MCF 10A (cell line): ENCODE measurements around the gene HYAL4. TPM values are rescaled to one million over a fixed set of nuclear protein-coding genes. Genes with fewer than 3 reads are reported as not detected.

Experiments
- BruUV-seq: library from RNA; stranded (reverse); fragments of 400-500 nt; replicated peaks from 2 replicates; lab custom pipeline; 2021; lab: Mats Ljungman, UMichigan
- CTCF ChIA-PET: fragments of 300-600 bp; sonication (Branson Sonifier 250); formaldehyde crosslinking; extraction: SDS; loops from one replicate; lab custom pipeline; 2021; ENCODE audit warnings: antibody characterized with exemption, inconsistent platforms; lab: Yijun Ruan, JAX
- POLR2A ChIA-PET: fragments of 300-600, 350-650 bp; sonication (Branson Sonifier 250); formaldehyde crosslinking; extraction: SDS; loops from one replicate; lab custom pipeline; 2020; ENCODE audit warnings: antibody characterized with exemption, inconsistent platforms; lab: Yijun Ruan, JAX
- DNase-seq: peaks from one replicate; pipeline ENCODE4 v3.0.0-alpha.2; 2018; ENCODE audit not compliant: unreplicated experiment
- H3K27ac Mint-ChIP-seq: one replicate; pipeline ENCODE4 v1.8.0; 2022; ENCODE audit warnings: mild to moderate bottlenecking, low read depth, mixed read lengths; ENCODE audit not compliant: unreplicated experiment
- H3K27me3 Mint-ChIP-seq: one replicate; pipeline ENCODE4 v1.8.0; 2022; ENCODE audit warnings: mixed read lengths; ENCODE audit not compliant: insufficient read depth, unreplicated experiment
- H3K36me3 Mint-ChIP-seq: one replicate; pipeline ENCODE4 v1.8.0; 2022; ENCODE audit warnings: mild to moderate bottlenecking, moderate library complexity, mixed read lengths; ENCODE audit not compliant: insufficient read depth, unreplicated experiment
- H3K4me1 Mint-ChIP-seq: one replicate; pipeline ENCODE4 v1.8.0; 2022; ENCODE audit warnings: mixed read lengths; ENCODE audit not compliant: insufficient read depth, unreplicated experiment
- H3K4me3 Mint-ChIP-seq: one replicate; pipeline ENCODE4 v1.8.0; 2022; ENCODE audit warnings: mild to moderate bottlenecking, moderate library complexity, mixed read lengths; ENCODE audit not compliant: unreplicated experiment
- H3K9me3 Mint-ChIP-seq: one replicate; pipeline ENCODE4 v1.8.0; 2022; ENCODE audit warnings: mixed read lengths; ENCODE audit not compliant: unreplicated experiment
- CTCF ChIP-seq: fragments of 200-600 bp; IDR thresholded peaks from one replicate; pipeline ENCODE4 v1.8.0; 2022; ENCODE audit warnings: antibody characterized with exemption, mild to moderate bottlenecking; ENCODE audit not compliant: unreplicated experiment
- intact Hi-C: fragments of 100-400 bp; cut with micrococcal nuclease; formaldehyde crosslinking; loops from 2 replicates; pipeline ENCODE4 v1.14.1; 2022
- total RNA-seq: library from RNA; stranded (reverse); gene quantifications from 2 replicates; pipeline ENCODE4 v1.2.3, GENCODE V29; 2022

HYAL4 gene
- total RNA-seq, 1 experiment from 2014 or later, result not detected

GRCh38 chr7:123864012-123864411, 19.0 kb downstream of the HYAL4 start:
- no peak for DNase-seq
- TF ChIP-seq CTCF, result no peak
- CTCF ChIA-PET, result interaction anchor here (0.6 to 3.9 kb wide), 16 partner anchors 8 to 497 kb away, joined by 3 to 146 read pairs (median 8); no protein-coding TSS in a partner anchor
- Mint-ChIP-seq H3K4me1 (peaks cover 11% of the 10 kb centered on the region), H3K4me3 (no peak overlapping the region), H3K36me3 (no peaks in the 10 kb centered on the region), H3K27me3 (no peaks in the 10 kb centered on the region), H3K27ac (no peak overlapping the region), H3K9me3 (peaks cover 6% of the 10 kb centered on the region)
- POLR2A ChIA-PET, result interaction anchor here (0.6 to 3.5 kb wide), 4 partner anchors 8 to 255 kb away, joined by 3 to 58 read pairs (median 5); partner anchors contain the start of gene WASL
- intact Hi-C loops, result loop anchor here (2.0 kb wide), 1 partner anchor 283 kb away; no protein-coding TSS in a partner anchor
- no TSS peak for BruUV-seq

DNA sequence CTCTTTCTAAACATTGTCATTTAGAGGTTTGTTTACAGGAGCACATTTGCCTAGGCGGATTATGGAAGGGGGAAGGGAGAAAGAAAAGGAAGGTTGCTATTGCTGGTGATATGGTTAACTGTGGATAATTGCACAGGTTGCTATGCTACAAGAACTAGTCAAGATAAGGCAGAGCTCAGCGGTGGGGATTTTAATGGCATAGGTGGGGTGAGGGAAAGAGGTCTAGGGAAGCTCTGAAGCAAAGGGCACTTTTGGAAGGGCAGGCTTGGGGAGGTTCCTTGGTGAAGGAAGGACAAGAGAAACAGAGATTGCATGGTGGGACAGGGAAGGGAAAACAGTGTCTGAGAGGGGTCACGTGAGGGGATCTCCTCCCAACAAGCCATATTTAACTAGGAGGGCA, 19.5 kb downstream of the HYAL4 start:
- Mint-ChIP-seq H3K27ac (no peak overlapping the region), H3K27me3 (no peaks in the 10 kb centered on the region), H3K9me3 (peaks cover 6% of the 10 kb centered on the region), H3K4me1 (peaks cover 11% of the 10 kb centered on the region), H3K4me3 (no peak overlapping the region), H3K36me3 (no peaks in the 10 kb centered on the region)
- intact Hi-C loops, result loop anchor here (2.0 kb wide), 1 partner anchor 284 kb away; no protein-coding TSS in a partner anchor
- no peak for DNase-seq
- POLR2A ChIA-PET, result interaction anchor here (0.6 to 3.5 kb wide), 5 partner anchors 8 to 255 kb away, joined by 3 to 58 read pairs (median 10); partner anchors contain the start of gene WASL
- BruUV-seq, result no TSS peak
- no peak for TF ChIP-seq CTCF
- CTCF ChIA-PET, result interaction anchor here (0.6 to 3.9 kb wide), 28 partner anchors 9 to 498 kb away, joined by 3 to 146 read pairs (median 6); partner anchors contain the start of genes HYAL4 and WASL

DNA sequence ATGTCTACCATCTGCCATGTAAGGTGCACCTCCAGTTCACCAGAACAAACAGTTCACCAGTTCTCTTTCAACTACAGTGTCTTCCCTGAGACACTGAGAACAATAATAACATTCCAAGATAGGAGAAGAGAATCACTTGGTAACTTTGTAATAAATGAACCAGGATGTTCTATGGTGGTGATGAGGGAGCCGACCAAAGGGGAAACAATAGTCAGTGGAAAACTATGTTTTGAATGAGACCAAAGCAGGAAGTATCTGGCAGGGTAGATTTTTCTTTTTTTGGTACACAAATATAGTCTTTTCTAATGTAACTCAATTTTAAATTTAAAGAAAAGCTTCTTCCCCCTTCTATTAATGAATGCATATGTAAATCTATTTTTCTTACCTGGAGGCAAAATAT, 20.0 kb downstream of the HYAL4 start:
- H3K27ac Mint-ChIP-seq, result no peak overlapping the region
- POLR2A ChIA-PET, result interaction anchor here (0.7 to 3.5 kb wide), 5 partner anchors 45 to 308 kb away, joined by 3 to 58 read pairs (median 10); partner anchors contain the start of gene WASL

More for the DNA sequence above, 20.0 kb downstream of the HYAL4 start:
- peaks cover 6% of the 10 kb centered on the region for H3K9me3 Mint-ChIP-seq
- H3K4me3 Mint-ChIP-seq, result no peak overlapping the region
- DNase-seq, result no peak
- CTCF ChIA-PET, result interaction anchor here (0.6 to 3.9 kb wide), 41 partner anchors 9 to 1742 kb away, joined by 3 to 146 read pairs (median 4); partner anchors contain the start of genes HYAL4 and WASL
- H3K36me3 Mint-ChIP-seq, result no peaks in the 10 kb centered on the region
- H3K27me3 Mint-ChIP-seq, result no peaks in the 10 kb centered on the region
- no peak for TF ChIP-seq CTCF
- H3K4me1 Mint-ChIP-seq, result peaks cover 11% of the 10 kb centered on the region
- BruUV-seq, result no TSS peak
- intact Hi-C loops, result loop anchor here (1.0 to 2.0 kb wide), 5 partner anchors 67 to 284 kb away; no protein-coding TSS in a partner anchor
